K562 (cell line): ENCODE measurements around the gene CACNA1C. TPM values are rescaled to one million over a fixed set of nuclear protein-coding genes. Genes with fewer than 3 reads are reported as not detected.

Experiments
- ATAC-seq: fragments of 200-7000 bp; cut with Tn5 transposase; 3 replicates; pipeline ENCODE4 v1.9.1; 2020; ENCODE audit warnings: moderate library complexity
- BruUV-seq: library from RNA; stranded (reverse); fragments of 400-500 nt; replicated peaks from 2 replicates; lab custom pipeline; 2021; lab: Mats Ljungman, UMichigan
- CTCF ChIA-PET: fragments of 300-600 bp; formaldehyde crosslinking; extraction: SDS; loops from one replicate; lab custom pipeline; 2021; ENCODE audit warnings: low intra/inter-chr PET ratio; lab: Yijun Ruan, JAX
- POLR2A ChIA-PET: fragments of 300-600, 350-650 bp; sonication (Branson Sonifier 250); formaldehyde crosslinking; extraction: SDS; loops from one replicate; lab custom pipeline; 2021; ENCODE audit warnings: antibody characterized with exemption, inconsistent platforms; lab: Yijun Ruan, JAX
- DNase-seq, 4 experiments: peaks; one replicate each; pipeline versions ENCODE4 v3.0.0 to v3.0.0-alpha.2; 2011 to 2018; ENCODE audit warnings: low spot score in 3 of 4, mixed read lengths in 3 of 4; ENCODE audit errors: extremely low read depth in 1 of 4
- FAIRE-seq: peaks from 2 replicates; lab custom pipeline; 2011; peaks lifted over from hg19 to GRCh38; lab: Jason Lieb, UNC
- H2AFZ ChIP-seq: 2 replicates; pipeline ENCODE4 v1.6.0; 2011; ENCODE audit warnings: low read depth, low read length, control low read depth, inconsistent platforms
- H3K27ac ChIP-seq: fragments of 200-600 bp; 3 replicates; pipeline ENCODE4 v1.8.0; 2011; ENCODE audit warnings: low read depth, mild to moderate bottlenecking, control low read depth, inconsistent platforms, low read length, moderate library complexity, mixed read lengths; ENCODE audit errors: extremely low read depth
- H3K27me3 ChIP-seq, 2 experiments: fragments of 300-600 bp in 1 of 2; 2 replicates in 1 of 2; 3 replicates in 1 of 2; pipeline versions ENCODE4 v1.6.0 to v1.8.0; 2011; ENCODE audit warnings: inconsistent platforms in 2 of 2, low read length in 2 of 2, mild to moderate bottlenecking in 1 of 2, mixed read lengths in 1 of 2, moderate library complexity in 1 of 2; ENCODE audit not compliant: control insufficient read depth in 2 of 2, insufficient read depth in 2 of 2
- H3K36me3 ChIP-seq: fragments of 300-600 bp; 3 replicates; pipeline ENCODE4 v1.8.0; 2011; ENCODE audit warnings: mild to moderate bottlenecking, low read length, inconsistent platforms; ENCODE audit not compliant: control insufficient read depth, insufficient read depth
- H3K4me1 ChIP-seq, 2 experiments: fragments of 200-600 bp in 1 of 2; replicated peaks in 1 of 2; 2 replicates in 1 of 2; 3 replicates in 1 of 2; pipeline versions ENCODE4 v1.5.1 to v1.8.0; 2011; ENCODE audit warnings: inconsistent platforms in 2 of 2, low read length in 2 of 2, mild to moderate bottlenecking in 1 of 2, mixed read lengths in 1 of 2, moderate library complexity in 1 of 2; ENCODE audit not compliant: control insufficient read depth in 2 of 2, insufficient read depth in 2 of 2
- H3K4me2 ChIP-seq: 2 replicates; pipeline ENCODE4 v1.6.1; 2011; ENCODE audit warnings: low read length, control low read depth, inconsistent platforms, mixed read lengths; ENCODE audit not compliant: insufficient read depth
- H3K4me3 ChIP-seq: fragments of 200-600 bp; sonication (generic), shearing (Covaris generic); 2 replicates; pipeline ENCODE4 v1.5.1; 2016; ENCODE audit warnings: control low read depth, inconsistent platforms
- H3K79me2 ChIP-seq: fragments of 200-600 bp; 3 replicates; pipeline ENCODE4 v1.8.0; 2011; ENCODE audit warnings: low read length, inconsistent platforms; ENCODE audit not compliant: control insufficient read depth, insufficient read depth
- H3K9ac ChIP-seq, 2 experiments: 2 replicates each; pipeline versions ENCODE4 v1.6.0 to v1.6.1; 2011; ENCODE audit warnings: low read depth in 2 of 2, low read length in 2 of 2, control low read depth in 1 of 2, inconsistent platforms in 1 of 2, mild to moderate bottlenecking in 1 of 2, mixed read lengths in 1 of 2; ENCODE audit not compliant: insufficient read depth in 1 of 2
- H3K9me1 ChIP-seq: one replicate; pipeline ENCODE4 v1.6.0; 2011; ENCODE audit warnings: inconsistent platforms, mild to moderate bottlenecking, low read length, moderate library complexity; ENCODE audit not compliant: control insufficient read depth, insufficient read depth
- H3K9me3 ChIP-seq: replicated peaks from 2 replicates; pipeline ENCODE4 v1.5.1; 2011; ENCODE audit warnings: low read depth, low read length, inconsistent platforms; ENCODE audit not compliant: control insufficient read depth, insufficient read depth
- H4K20me1 ChIP-seq: replicated peaks from 2 replicates; pipeline ENCODE4 v1.6.1; 2011; ENCODE audit warnings: low read length, inconsistent platforms, mixed read lengths; ENCODE audit not compliant: control insufficient read depth, insufficient read depth
- BCL6 ChIP-seq: fragments of 250-450 bp; sonication (Bioruptor Pico); IDR thresholded peaks from 2 replicates; pipeline ENCODE4 v1.4.0; 2020
- FOXK1 ChIP-seq: sonication (generic); formaldehyde crosslinking; IDR thresholded peaks from 2 replicates; pipeline ENCODE4 v1.8.0; 2022; ENCODE audit warnings: missing genetic modification reagents, mild to moderate bottlenecking, borderline replicate concordance
- HDAC8 ChIP-seq: fragments of 450-650 bp; IDR thresholded peaks from 2 replicates; pipeline ENCODE4 v1.6.1; 2016; ENCODE audit warnings: mild to moderate bottlenecking, missing genetic modification characterization, moderate library complexity, missing compliant biosample characterization
- KDM2B ChIP-seq: fragments of 250-450 bp; sonication (Bioruptor Pico); IDR thresholded peaks from 2 replicates; pipeline ENCODE4 v1.8.0; 2021; ENCODE audit warnings: mild to moderate bottlenecking, moderate library complexity
- KLF13 ChIP-seq: fragments of 450-650 bp; IDR thresholded peaks from 2 replicates; pipeline ENCODE4 v1.6.1; 2016; ENCODE audit warnings: missing genetic modification characterization, low read depth, mild to moderate bottlenecking, missing compliant biosample characterization, moderate library complexity, borderline replicate concordance
- MEF2A ChIP-seq: IDR thresholded peaks from 2 replicates; pipeline ENCODE4 v1.6.1; 2011; ENCODE audit warnings: low read depth, mild to moderate bottlenecking, low read length, moderate library complexity; ENCODE audit not compliant: control insufficient read depth
- WGBS: fragments of 100-300 bp; shearing (Covaris generic); methylation state at CpG from one replicate; pipeline ENCODE4 v1.1.6; 2016; ENCODE audit warnings: low coverage, mixed read lengths; ENCODE audit not compliant: insufficient coverage; ENCODE audit errors: missing lambda C conversion rate; 5-methylcytosine and 5-hydroxymethylcytosine counted together
- in situ Hi-C: fragments of 300-500 bp; cut with MboI; formaldehyde crosslinking; loops from 4 replicates; pipeline ENCODE4 v1.15.0; 2018; ENCODE audit warnings: inconsistent platforms, mixed read lengths
- intact Hi-C: fragments of 100-400 bp; cut with micrococcal nuclease; formaldehyde crosslinking; loops from 2 replicates; pipeline ENCODE4 v1.14.2; 2022
- polyA plus RNA-seq, 8 experiments: library from polyadenylated mRNA; depleted of rRNA in 4 of 8; stranded (reverse) in 5 of 8; unstranded in 3 of 8; fragments of >200 nt; fragmentation: Nextera tagmentation in 2 of 8; fragmentation: Illumina TruSeq in 1 of 8; extraction: Ambion mirVana in 2 of 8; extraction: Trizol in 1 of 8; gene quantifications; 2 replicates each; pipeline versions ENCODE4 v1.2.1 to v1.2.3, GENCODE V29; 2011 to 2014; ENCODE audit warnings: inconsistent platforms in 1 of 8, missing spikeins in 1 of 8
- total RNA-seq, 7 experiments: library from RNA; depleted of rRNA in 6 of 7; stranded (reverse); fragments of >200 nt in 6 of 7; fragmentation: Illumina TruSeq in 2 of 7; extraction: Trizol in 2 of 7; gene quantifications; 2 replicates each; pipeline versions ENCODE4 v1.2.1 to v1.2.3, GENCODE V29; 2011 to 2021; ENCODE audit warnings: low replicate concordance in 1 of 7
- TF ChIP-seq, protein P1 (sequence below), 3 experiments: fragments of 200-800 bp in 1 of 3; fragments of 250-450 bp in 1 of 3; fragments of 450-650 bp in 1 of 3; sonication (Bioruptor Pico) in 1 of 3; sonication (Bioruptor generic) in 1 of 3; formaldehyde crosslinking in 1 of 3; IDR thresholded peaks; 2 replicates each; pipeline versions ENCODE4 v1.6.1 to v1.8.0; 2016 to 2022; ENCODE audit warnings: mild to moderate bottlenecking in 2 of 3, missing genetic modification characterization in 2 of 3, missing compliant biosample characterization in 1 of 3, moderate library complexity in 1 of 3
- TF ChIP-seq, protein P2 (sequence below): fragments of 450-650 bp; IDR thresholded peaks from 2 replicates; pipeline ENCODE4 v1.7.0; 2016; ENCODE audit warnings: borderline replicate concordance

The CACNA1C gene
- total and polyA plus RNA-seq, 9 of the 15 experiments (the other 6 are each of a cell fraction or from before 2014, with no cell fraction given) = not detected

DNA sequence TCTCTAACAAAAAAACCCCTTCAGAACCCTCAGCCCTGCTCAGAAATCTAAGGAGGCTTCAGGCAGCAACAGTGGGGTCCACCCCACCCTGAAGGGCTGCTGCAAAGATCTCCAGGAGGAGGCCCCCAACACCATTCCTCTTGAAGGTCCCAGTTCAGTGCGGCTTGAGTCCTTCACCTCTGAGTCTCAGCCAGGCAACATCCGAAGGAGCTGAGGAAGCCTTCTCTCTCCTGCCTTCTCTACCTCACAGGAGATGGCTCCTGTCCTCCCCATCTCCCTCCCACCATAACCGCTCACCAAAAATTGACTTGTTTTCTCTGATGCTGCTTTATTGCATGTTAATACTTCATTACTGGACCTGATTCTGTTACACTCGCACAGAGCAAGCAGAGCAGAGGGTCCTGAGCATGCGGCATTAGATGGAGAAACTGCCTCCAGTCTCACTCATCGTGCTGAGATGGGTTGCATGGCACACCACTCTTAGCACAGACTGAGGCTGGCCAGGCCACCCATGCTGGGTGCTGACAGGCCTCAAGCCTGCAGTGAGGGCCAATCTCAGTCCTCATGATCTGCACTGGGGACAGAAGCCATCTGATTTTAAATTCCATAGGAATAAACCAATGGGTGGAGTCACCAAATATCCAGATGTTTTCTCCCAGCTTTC is 224.8 kb downstream of the CACNA1C start (continued):
- TF ChIP-seq, protein P1, sequence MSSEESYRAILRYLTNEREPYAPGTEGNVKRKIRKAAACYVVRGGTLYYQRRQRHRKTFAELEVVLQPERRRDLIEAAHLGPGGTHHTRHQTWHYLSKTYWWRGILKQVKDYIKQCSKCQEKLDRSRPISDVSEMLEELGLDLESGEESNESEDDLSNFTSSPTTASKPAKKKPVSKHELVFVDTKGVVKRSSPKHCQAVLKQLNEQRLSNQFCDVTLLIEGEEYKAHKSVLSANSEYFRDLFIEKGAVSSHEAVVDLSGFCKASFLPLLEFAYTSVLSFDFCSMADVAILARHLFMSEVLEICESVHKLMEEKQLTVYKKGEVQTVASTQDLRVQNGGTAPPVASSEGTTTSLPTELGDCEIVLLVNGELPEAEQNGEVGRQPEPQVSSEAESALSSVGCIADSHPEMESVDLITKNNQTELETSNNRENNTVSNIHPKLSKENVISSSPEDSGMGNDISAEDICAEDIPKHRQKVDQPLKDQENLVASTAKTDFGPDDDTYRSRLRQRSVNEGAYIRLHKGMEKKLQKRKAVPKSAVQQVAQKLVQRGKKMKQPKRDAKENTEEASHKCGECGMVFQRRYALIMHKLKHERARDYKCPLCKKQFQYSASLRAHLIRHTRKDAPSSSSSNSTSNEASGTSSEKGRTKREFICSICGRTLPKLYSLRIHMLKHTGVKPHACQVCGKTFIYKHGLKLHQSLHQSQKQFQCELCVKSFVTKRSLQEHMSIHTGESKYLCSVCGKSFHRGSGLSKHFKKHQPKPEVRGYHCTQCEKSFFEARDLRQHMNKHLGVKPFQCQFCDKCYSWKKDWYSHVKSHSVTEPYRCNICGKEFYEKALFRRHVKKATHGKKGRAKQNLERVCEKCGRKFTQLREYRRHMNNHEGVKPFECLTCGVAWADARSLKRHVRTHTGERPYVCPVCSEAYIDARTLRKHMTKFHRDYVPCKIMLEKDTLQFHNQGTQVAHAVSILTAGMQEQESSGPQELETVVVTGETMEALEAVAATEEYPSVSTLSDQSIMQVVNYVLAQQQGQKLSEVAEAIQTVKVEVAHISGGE (CRISPR knock-in tag; IDR thresholded peaks at IDR 0.05) = no peak
- TF ChIP-seq FOXK1 (CRISPR knock-in tag) = no peak
- no peak for TF ChIP-seq KLF13 (tag)

DNA sequence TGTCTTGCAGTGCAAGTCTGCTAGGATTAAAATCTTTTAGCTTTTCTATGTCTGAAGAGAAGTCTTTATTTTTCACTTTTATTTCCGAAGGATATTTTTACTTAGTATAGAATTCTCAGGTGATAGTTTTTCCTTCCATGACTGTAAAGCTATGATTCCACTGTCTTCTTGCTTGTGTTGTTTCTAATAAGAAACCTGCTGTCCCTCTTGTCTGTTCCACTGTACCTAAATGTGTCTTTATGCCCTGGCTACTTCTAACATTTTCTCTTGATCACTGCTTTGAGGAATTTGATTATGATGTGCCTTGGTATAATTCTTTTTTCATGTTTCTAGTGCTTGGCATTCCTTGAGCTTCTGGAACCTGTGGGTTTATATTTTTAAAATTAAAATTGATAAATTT is 228.7 kb downstream of the CACNA1C start:
- Histone ChIP-seq H3K4me2 (no peak overlapping the region), H2AFZ (no peak overlapping the region), H3K79me2 (no peaks in the 10 kb centered on the region), H3K27ac (no peak overlapping the region), H3K9me3 (no peaks in the 10 kb centered on the region), H3K9ac (no peak overlapping the region), H3K36me3 (no peaks in the 10 kb centered on the region), H4K20me1 (no peaks in the 10 kb centered on the region), H3K27me3 (peaks cover 7 to 24% of the 10 kb centered on the region in 2 experiments; a peak in 3 of 5 replicates), H3K4me1 (no peaks in the 10 kb centered on the region), H3K4me3 (no peak overlapping the region), H3K9me1 (no peaks in the 10 kb centered on the region)
- intact Hi-C loops = loop anchor here (5.0 kb wide), 1 partner anchor 224 kb away; no protein-coding TSS in a partner anchor
- DNase-seq (no peak), FAIRE-seq (no peak), ATAC-seq (no peak)
- CTCF ChIA-PET = no interaction called here
- TF ChIP-seq BCL6 (CRISPR knock-in tag) (no peak), HDAC8 (no peak), KDM2B (CRISPR knock-in tag) (no peak), MEF2A (no peak)
- TF ChIP-seq, protein P2, sequence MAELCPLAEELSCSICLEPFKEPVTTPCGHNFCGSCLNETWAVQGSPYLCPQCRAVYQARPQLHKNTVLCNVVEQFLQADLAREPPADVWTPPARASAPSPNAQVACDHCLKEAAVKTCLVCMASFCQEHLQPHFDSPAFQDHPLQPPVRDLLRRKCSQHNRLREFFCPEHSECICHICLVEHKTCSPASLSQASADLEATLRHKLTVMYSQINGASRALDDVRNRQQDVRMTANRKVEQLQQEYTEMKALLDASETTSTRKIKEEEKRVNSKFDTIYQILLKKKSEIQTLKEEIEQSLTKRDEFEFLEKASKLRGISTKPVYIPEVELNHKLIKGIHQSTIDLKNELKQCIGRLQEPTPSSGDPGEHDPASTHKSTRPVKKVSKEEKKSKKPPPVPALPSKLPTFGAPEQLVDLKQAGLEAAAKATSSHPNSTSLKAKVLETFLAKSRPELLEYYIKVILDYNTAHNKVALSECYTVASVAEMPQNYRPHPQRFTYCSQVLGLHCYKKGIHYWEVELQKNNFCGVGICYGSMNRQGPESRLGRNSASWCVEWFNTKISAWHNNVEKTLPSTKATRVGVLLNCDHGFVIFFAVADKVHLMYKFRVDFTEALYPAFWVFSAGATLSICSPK = no peak
- POLR2A ChIA-PET = no interaction called here
- BruUV-seq = no TSS peak
- in situ Hi-C loops = loop anchor here (25.0 kb wide), 1 partner anchor 219 kb away; the partner anchor contains the start of gene CACNA1C
- 0% methylated on average over 1 of the region's 1 CpG for WGBS
